Measurements from ENCODE around the gene CARD11. TPM values are rescaled to one million over a fixed set of nuclear protein-coding genes. Genes with fewer than 3 reads are reported as not detected.

CARD11 gene
- total and polyA plus RNA-seq, 2 of the 4 experiments (the other 2 are of a cell fraction): 0.18 to 0.26 TPM

- H3K27ac ChIP-seq (ENCODE audit: insufficient read depth, low read length): no peak overlapping the region
- H3K27me3 ChIP-seq (ENCODE audit: control insufficient read depth, insufficient read depth, low read length): no peaks in the 10 kb centered on the region; the same call in 1 of the 2 replicates
- WGBS, 2 experiments (ENCODE audit: extremely low coverage in 2 of 2, insufficient read length in 1 of 2): no CpG with 5 or more reads among the region's 4 CpGs
- no peak overlapping the region for H2BK15ac ChIP-seq (ENCODE audit: low read depth, low read length)
- CTCF ChIA-PET: no interaction called here
- in situ Hi-C loops (cut with MboI; ENCODE audit: low sequenced_read_pairs) (no loop called here), intact Hi-C loops (cut with micrococcal nuclease) (no loop called here), dilution Hi-C loops (cut with HindIII; ENCODE audit: low sequenced_read_pairs, unreplicated experiment) (no loop called here)
- TF ChIP-seq NFE2L2 (IDR thresholded peaks at IDR 0.05; ENCODE audit: low read depth, low read length) (no peak), SMC3 (IDR thresholded peaks at IDR 0.05; ENCODE audit: low read depth, low read length) (no peak), MXI1 (IDR thresholded peaks at IDR 0.05; ENCODE audit: borderline replicate concordance, low read depth, low read length) (no peak), MAZ (IDR thresholded peaks at IDR 0.05; ENCODE audit: borderline replicate concordance, low read depth, low read length) (no peak), MAFK (IDR thresholded peaks at IDR 0.05; ENCODE audit: low read depth, low read length) (no peak), RFX5 (IDR thresholded peaks at IDR 0.05; ENCODE audit: low read depth, low read length) (no peak), RAD21 (IDR thresholded peaks at IDR 0.05; ENCODE audit: low read length) (no peak), USF2 (IDR thresholded peaks at IDR 0.05; ENCODE audit: low read depth, low read length) (no peak), POLR2A (IDR thresholded peaks at IDR 0.05; ENCODE audit: low read depth, low read length) (no peak), RCOR1 (IDR thresholded peaks at IDR 0.05; ENCODE audit: insufficient replicate concordance, low read length) (no peak), FOS (IDR thresholded peaks at IDR 0.05; ENCODE audit: low read depth, low read length) (no peak), CHD1 (IDR thresholded peaks at IDR 0.05; ENCODE audit: low read depth, low read length) (no peak), BHLHE40 (IDR thresholded peaks at IDR 0.05; ENCODE audit: low read depth, low read length) (no peak), CEBPB (IDR thresholded peaks at IDR 0.05; ENCODE audit: low read depth, low read length) (no peak)
- TF ChIP-seq, protein P1, sequence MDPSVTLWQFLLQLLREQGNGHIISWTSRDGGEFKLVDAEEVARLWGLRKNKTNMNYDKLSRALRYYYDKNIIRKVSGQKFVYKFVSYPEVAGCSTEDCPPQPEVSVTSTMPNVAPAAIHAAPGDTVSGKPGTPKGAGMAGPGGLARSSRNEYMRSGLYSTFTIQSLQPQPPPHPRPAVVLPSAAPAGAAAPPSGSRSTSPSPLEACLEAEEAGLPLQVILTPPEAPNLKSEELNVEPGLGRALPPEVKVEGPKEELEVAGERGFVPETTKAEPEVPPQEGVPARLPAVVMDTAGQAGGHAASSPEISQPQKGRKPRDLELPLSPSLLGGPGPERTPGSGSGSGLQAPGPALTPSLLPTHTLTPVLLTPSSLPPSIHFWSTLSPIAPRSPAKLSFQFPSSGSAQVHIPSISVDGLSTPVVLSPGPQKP (IDR thresholded peaks at IDR 0.05; ENCODE audit: borderline replicate concordance, low read depth, low read length): no peak
- TF ChIP-seq, protein P2, sequence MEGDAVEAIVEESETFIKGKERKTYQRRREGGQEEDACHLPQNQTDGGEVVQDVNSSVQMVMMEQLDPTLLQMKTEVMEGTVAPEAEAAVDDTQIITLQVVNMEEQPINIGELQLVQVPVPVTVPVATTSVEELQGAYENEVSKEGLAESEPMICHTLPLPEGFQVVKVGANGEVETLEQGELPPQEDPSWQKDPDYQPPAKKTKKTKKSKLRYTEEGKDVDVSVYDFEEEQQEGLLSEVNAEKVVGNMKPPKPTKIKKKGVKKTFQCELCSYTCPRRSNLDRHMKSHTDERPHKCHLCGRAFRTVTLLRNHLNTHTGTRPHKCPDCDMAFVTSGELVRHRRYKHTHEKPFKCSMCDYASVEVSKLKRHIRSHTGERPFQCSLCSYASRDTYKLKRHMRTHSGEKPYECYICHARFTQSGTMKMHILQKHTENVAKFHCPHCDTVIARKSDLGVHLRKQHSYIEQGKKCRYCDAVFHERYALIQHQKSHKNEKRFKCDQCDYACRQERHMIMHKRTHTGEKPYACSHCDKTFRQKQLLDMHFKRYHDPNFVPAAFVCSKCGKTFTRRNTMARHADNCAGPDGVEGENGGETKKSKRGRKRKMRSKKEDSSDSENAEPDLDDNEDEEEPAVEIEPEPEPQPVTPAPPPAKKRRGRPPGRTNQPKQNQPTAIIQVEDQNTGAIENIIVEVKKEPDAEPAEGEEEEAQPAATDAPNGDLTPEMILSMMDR (conservative IDR thresholded peaks at IDR 0.05; ENCODE audit: low read depth, low read length): no peak
- H3K4me1 ChIP-seq (ENCODE audit: control insufficient read depth, insufficient read depth, low read length): no peaks in the 10 kb centered on the region
- H4K91ac ChIP-seq (ENCODE audit: insufficient read depth, low read depth, low read length): no peak overlapping the region
- H3K4me3 ChIP-seq (ENCODE audit: insufficient read depth, low read depth, low read length): no peak overlapping the region
- BruUV-seq (replicated peaks): no TSS peak
- H3K14ac ChIP-seq (replicated peaks; ENCODE audit: low read depth, low read length): no peak overlapping the region
- no peak overlapping the region for H3K4ac ChIP-seq (ENCODE audit: low read depth, low read length)
- no peak overlapping the region for H4K5ac ChIP-seq (ENCODE audit: low read depth, low read length)
- H3K18ac ChIP-seq (ENCODE audit: low read depth, low read length): no peak overlapping the region
- no peak overlapping the region for H2BK120ac ChIP-seq (ENCODE audit: low read depth, low read length)
- no peak overlapping the region for H3K23ac ChIP-seq (ENCODE audit: low read depth, low read length)
- H4K8ac ChIP-seq (ENCODE audit: low read depth in 2 of 2, low read length in 2 of 2): no peak overlapping the region
- no peaks in the 10 kb centered on the region for H4K20me1 ChIP-seq (ENCODE audit: insufficient read depth, low read length)
- H3K56ac ChIP-seq (ENCODE audit: extremely low read depth, insufficient read depth, low read length): no peak overlapping the region
- H3K36me3 ChIP-seq (ENCODE audit: control insufficient read depth, insufficient read depth, low read length): no peaks in the 10 kb centered on the region
- no peak overlapping the region for H2AK5ac ChIP-seq (ENCODE audit: low read depth, low read length)
- DNase-seq (no peak), ATAC-seq (ENCODE audit: low read depth) (no peak)
- H3K9ac ChIP-seq (ENCODE audit: low read depth, low read length): no peak overlapping the region
- POLR2A ChIA-PET (ENCODE audit: unreplicated experiment): no interaction called here
- H2AK9ac ChIP-seq (replicated peaks; ENCODE audit: low read depth, low read length, poor library complexity): no peak overlapping the region
- H2BK20ac ChIP-seq (ENCODE audit: low read depth, low read length): no peak overlapping the region
- H3K9me3 ChIP-seq (ENCODE audit: control insufficient read depth, insufficient read depth, low read length): no peaks in the 10 kb centered on the region
- no peak overlapping the region for H2AFZ ChIP-seq (replicated peaks; ENCODE audit: low read length, poor library complexity)
- no peaks in the 10 kb centered on the region for H3K79me1 ChIP-seq (ENCODE audit: low read depth in 1 of 2, low read length in 2 of 2)
- no peak overlapping the region for H3K4me2 ChIP-seq (ENCODE audit: low read depth, low read length)
- no peaks in the 10 kb centered on the region for H3K9me1 ChIP-seq (ENCODE audit: insufficient read depth, low read length)
- H2BK5ac ChIP-seq (ENCODE audit: low read depth, low read length, poor library complexity, severe bottlenecking): no peak overlapping the region
These were observed 6.4 kb downstream of the CARD11 start for GRCh38 chr7:3037259-3037658.

Measured in IMR-90 (cell line).